NB4 (cell line): ENCODE data around the gene DSCAM.

Experiments
- TF ChIP-seq, protein P1 (sequence below): IDR thresholded peaks from one replicate; pipeline ENCODE4 v1.5.1; 2012; ENCODE audit warnings: low read depth, low read length
- TF ChIP-seq, protein P2 (sequence below): IDR thresholded peaks from 2 replicates; pipeline ENCODE4 v1.6.1; 2011; ENCODE audit warnings: low read depth, low read length

DNA sequence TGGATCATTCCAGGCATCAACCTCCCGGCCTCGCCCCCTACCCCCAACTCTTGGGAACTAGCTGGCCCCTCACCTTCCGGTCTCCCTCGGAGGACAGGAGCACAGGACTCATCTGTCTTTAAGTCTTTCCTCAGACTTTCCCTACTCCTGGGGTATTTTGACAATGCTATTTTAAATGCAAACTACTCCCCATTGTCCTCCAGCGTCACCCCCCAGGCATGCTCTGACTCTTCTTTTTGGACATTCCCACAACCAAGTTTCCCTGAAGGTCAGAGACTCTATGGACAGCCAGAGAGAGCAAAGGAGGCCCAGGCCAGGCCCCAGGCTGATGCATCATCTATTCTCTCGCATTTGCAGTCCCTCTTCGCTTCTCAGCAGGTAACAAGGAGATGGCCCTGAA lies 555.4 kb downstream of the DSCAM start:
- TF ChIP-seq, protein P1, sequence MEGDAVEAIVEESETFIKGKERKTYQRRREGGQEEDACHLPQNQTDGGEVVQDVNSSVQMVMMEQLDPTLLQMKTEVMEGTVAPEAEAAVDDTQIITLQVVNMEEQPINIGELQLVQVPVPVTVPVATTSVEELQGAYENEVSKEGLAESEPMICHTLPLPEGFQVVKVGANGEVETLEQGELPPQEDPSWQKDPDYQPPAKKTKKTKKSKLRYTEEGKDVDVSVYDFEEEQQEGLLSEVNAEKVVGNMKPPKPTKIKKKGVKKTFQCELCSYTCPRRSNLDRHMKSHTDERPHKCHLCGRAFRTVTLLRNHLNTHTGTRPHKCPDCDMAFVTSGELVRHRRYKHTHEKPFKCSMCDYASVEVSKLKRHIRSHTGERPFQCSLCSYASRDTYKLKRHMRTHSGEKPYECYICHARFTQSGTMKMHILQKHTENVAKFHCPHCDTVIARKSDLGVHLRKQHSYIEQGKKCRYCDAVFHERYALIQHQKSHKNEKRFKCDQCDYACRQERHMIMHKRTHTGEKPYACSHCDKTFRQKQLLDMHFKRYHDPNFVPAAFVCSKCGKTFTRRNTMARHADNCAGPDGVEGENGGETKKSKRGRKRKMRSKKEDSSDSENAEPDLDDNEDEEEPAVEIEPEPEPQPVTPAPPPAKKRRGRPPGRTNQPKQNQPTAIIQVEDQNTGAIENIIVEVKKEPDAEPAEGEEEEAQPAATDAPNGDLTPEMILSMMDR = no peak
- TF ChIP-seq, protein P2, sequence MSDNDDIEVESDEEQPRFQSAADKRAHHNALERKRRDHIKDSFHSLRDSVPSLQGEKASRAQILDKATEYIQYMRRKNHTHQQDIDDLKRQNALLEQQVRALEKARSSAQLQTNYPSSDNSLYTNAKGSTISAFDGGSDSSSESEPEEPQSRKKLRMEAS = no peak
